ENCODE results near the gene CTPS1. TPM values are rescaled to one million over a fixed set of nuclear protein-coding genes. Genes with fewer than 3 reads are reported as not detected.

Gene CTPS1
- total RNA-seq, 1 donor from 2014 or later: 61.6 TPM

DNA sequence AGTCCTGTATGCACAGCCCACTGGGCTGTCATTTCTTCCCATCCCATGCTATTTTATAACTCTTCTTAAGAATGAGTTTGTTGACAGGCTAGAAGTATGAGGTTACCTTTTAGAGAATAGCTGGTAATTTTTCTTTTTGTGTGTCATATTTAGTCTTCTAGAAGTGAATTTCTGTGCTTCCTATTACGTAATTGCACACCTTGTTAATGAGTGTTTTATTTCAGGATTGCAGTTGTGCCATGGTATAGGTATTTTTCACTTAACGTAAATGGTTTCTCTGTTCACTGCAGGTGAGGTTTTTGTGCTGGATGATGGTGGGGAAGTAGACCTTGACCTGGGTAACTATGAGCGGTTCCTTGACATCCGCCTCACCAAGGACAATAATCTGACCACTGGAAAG is 5.0 kb downstream of the CTPS1 start:
- H3K4me3 ChIP-seq (ENCODE audit: low read depth, low read length): no peak overlapping the region
- TF ChIP-seq, protein P1, sequence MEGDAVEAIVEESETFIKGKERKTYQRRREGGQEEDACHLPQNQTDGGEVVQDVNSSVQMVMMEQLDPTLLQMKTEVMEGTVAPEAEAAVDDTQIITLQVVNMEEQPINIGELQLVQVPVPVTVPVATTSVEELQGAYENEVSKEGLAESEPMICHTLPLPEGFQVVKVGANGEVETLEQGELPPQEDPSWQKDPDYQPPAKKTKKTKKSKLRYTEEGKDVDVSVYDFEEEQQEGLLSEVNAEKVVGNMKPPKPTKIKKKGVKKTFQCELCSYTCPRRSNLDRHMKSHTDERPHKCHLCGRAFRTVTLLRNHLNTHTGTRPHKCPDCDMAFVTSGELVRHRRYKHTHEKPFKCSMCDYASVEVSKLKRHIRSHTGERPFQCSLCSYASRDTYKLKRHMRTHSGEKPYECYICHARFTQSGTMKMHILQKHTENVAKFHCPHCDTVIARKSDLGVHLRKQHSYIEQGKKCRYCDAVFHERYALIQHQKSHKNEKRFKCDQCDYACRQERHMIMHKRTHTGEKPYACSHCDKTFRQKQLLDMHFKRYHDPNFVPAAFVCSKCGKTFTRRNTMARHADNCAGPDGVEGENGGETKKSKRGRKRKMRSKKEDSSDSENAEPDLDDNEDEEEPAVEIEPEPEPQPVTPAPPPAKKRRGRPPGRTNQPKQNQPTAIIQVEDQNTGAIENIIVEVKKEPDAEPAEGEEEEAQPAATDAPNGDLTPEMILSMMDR (conservative IDR thresholded peaks at IDR 0.05; ENCODE audit: low read depth, low read length): no peak
- DNase-seq (ENCODE audit: low read depth): no peak

DNA sequence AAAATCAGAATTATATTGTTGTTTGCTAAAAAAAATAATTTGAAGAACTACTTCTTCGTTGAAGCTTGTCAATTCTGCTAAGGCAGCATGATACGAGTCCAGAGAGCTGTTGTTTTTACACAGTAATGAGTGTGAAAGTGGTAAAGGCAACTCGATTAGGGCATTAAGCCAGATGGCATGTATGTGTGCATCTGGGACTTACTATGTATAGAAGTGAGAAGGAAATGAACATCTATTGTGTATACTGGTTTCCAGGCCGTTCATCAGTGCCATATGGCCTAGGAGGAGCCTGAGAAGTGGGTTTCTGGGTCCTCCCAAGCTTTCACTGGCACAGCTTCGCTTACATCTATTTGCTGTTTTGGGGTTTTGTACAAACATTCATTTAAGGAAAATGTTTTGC is 5.7 kb downstream of the CTPS1 start:
- DNase-seq (ENCODE audit: low read depth): no peak
- TF ChIP-seq, protein P1 (conservative IDR thresholded peaks at IDR 0.05; ENCODE audit: low read depth, low read length): no peak
- no peak overlapping the region for H3K4me3 ChIP-seq (ENCODE audit: low read depth, low read length)

DNA sequence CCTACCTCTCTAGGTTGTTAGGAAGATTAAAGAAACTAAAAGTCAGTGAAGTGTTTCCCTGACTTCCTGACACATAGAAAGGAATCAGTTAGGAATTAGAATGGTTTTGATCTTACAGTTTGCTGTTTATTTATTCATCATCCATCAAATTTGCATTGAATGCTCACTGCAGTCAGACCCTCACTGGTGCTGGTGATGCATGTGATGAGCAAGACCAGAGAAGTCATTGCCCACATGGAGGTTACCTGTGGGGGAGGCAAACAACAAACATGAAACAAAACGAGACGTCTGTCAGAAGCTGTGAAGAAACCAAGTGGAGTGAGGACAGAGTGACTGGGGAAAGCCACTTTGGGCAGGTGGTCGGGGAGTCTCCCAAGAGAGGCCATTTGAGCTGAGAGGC is 6.4 kb downstream of the CTPS1 start:
- no peak for DNase-seq (ENCODE audit: low read depth)
- peak overlapping the region; percentile 5 for H3K4me3 ChIP-seq (ENCODE audit: low read depth, low read length)
- TF ChIP-seq, protein P1 (conservative IDR thresholded peaks at IDR 0.05; ENCODE audit: low read depth, low read length): no peak

DNA sequence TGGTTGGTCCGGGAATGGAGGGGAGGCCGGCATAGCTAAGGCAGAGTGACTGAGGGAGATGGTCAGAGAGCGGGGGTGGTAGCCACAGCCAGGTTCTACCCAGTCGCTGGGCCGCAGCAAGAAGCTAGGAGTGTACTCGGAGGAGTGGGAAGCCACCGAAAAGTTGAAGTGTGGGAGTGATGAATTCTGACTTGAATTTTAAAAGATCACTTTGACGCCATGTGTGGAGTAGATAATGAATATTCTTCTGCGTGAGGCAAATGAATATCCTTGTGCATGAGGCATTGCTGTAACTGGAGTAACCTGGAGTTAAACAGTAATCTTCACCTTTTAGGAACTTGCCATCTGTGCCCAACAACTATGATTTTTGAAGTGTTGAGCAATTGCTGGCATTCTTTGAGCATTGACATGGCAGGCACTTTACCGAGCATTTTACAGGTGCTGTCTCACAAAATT is 6.9 kb downstream of the CTPS1 start:
- TF ChIP-seq, protein P1 (conservative IDR thresholded peaks at IDR 0.05; ENCODE audit: low read depth, low read length): no peak
- peak overlapping the region; percentile 5 for H3K4me3 ChIP-seq (ENCODE audit: low read depth, low read length)
- DNase-seq (ENCODE audit: low read depth): no peak

DNA sequence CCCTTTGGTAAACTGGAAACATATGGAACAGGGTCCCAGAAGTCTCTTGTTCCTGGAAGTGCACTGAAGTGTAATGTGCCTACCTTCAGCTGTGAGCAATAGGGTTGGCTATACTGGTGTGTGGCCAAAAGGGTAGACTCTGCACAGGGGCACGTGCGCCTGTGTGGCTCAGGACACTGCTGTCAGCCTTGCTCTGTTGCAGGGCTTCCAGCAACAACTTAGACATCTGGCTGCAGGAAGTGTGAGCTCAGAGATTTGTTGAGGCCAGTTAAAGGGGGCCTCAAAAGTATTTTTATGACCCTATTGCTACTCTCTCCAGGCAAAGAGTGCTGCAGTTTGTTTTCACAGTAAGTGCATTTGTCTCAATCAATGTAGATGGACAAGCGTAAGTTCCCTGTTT is 7.5 kb downstream of the CTPS1 start:
- H3K4me3 ChIP-seq (ENCODE audit: low read depth, low read length): no peak overlapping the region
- TF ChIP-seq, protein P1 (conservative IDR thresholded peaks at IDR 0.05; ENCODE audit: low read depth, low read length): no peak
- DNase-seq (ENCODE audit: low read depth): no peak

DNA sequence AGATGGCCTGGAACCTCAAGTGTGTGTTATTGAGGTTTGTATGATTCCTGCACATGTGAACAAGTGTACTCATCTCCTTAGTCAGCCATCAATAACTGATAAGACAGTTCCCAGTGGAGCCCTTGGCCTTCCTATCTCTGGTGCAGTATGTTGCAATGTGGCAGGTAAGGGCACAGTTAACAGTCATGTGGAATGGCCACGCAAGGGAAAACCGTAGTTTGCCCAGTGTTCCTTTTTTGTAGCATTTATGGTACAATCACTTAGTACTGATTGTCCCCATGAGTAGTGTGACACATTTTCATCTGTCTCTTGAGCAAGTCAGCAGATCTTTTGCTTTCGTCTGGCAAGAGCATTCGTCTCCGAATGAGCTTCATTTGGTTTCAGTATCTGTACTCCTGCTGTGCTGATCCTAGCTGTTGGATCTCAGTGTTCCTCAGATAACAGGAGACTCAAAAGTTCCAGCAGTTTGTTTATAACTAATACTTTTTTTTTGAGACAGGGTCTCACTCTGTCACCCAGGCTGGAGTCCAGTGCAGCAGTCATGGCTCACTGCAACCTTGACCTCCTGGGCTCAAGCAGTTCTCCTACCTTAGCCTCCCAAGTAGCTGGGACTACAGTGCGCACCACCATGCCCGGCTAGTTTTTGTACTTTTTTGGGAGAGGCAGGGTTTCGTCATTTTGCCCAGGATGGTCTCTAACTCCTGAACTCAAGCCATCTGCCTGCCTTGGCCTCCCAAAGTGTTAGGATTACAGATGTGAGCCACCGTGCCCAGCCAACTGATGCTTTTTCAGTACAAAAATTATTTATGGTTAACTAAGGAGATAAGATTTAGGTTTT is 8.2 kb downstream of the CTPS1 start:
- DNase-seq (ENCODE audit: low read depth): no peak
- TF ChIP-seq, protein P1 (conservative IDR thresholded peaks at IDR 0.05; ENCODE audit: low read depth, low read length): no peak
- no peak overlapping the region for H3K4me3 ChIP-seq (ENCODE audit: low read depth, low read length)

DNA sequence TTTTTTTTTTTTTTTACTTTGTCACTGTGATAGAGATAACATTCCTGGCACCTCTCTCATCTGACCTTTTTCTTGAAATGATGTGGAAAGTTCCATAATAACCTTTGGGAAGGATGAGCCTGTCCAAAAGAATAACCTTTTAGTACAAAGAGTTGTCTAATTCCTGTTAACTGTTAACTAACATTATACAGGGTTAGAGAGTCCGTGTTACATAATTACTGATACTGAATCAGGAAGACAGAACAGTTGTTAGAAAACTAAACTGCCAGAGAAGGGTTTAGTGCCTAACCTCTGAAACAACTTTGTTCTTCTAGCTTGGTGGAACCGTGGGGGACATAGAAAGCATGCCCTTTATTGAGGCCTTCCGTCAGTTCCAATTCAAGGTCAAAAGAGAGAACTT is 8.8 kb downstream of the CTPS1 start:
- TF ChIP-seq, protein P1 (conservative IDR thresholded peaks at IDR 0.05; ENCODE audit: low read depth, low read length): no peak
- no peak overlapping the region for H3K4me3 ChIP-seq (ENCODE audit: low read depth, low read length)

More for the DNA sequence above, 8.8 kb downstream of the CTPS1 start:
- DNase-seq (ENCODE audit: low read depth): no peak
